GM23248 (cell line): Measurements from ENCODE around the gene RPS6KA4.

Experiments used
- EZH2 ChIP-seq: fragments of 200-600 bp; sonication (generic); IDR thresholded peaks from 2 replicates; pipeline ENCODE4 v1.6.1; 2018; ENCODE audit warnings: antibody characterized with exemption, mild to moderate bottlenecking; ENCODE audit not compliant: insufficient read depth, poor library complexity, severe bottlenecking
- EZH2phosphoT487 ChIP-seq: fragments of 200-600 bp; sonication (generic); IDR thresholded peaks from 2 replicates; pipeline ENCODE4 v1.6.1; 2018; ENCODE audit warnings: antibody characterized with exemption, moderate library complexity, mild to moderate bottlenecking, low read depth; ENCODE audit not compliant: insufficient read depth

GRCh38 chr11:64419818-64420485 is 61.0 kb downstream of the RPS6KA4 start:
- no peak for TF ChIP-seq EZH2
- TF ChIP-seq EZH2phosphoT487: no peak
